CD14-positive monocyte (primary cell): ENCODE data around the gene TRABD2B. TPM values are rescaled to one million over a fixed set of nuclear protein-coding genes. Genes with fewer than 3 reads are reported as not detected.

Source experiments
- DNase-seq, 3 donors: peaks; one replicate each; pipeline ENCODE4 v3.0.0-alpha.2; 2011 to 2022
- H2AFZ ChIP-seq: 2 replicates; pipeline ENCODE4 v1.6.0; 2012; ENCODE audit warnings: mild to moderate bottlenecking, low read depth, low read length, inconsistent platforms; ENCODE audit not compliant: insufficient read depth, poor library complexity, severe bottlenecking
- H3K27ac ChIP-seq, 2 donors: 1 replicate in 1 of 2; 2 replicates in 1 of 2; pipeline ENCODE4 v1.5.1; 2012 to 2013; ENCODE audit warnings: low read length in 2 of 2, control low read depth in 1 of 2, inconsistent platforms in 1 of 2, low read depth in 1 of 2, mild to moderate bottlenecking in 1 of 2
- H3K27me3 ChIP-seq, 2 donors: one replicate each; pipeline versions ENCODE4 v1.6.0 to v1.6.1; 2011 to 2013; ENCODE audit warnings: low read length in 2 of 2; ENCODE audit not compliant: control insufficient read depth in 2 of 2, insufficient read depth in 2 of 2
- H3K36me3 ChIP-seq, 2 donors: replicated peaks in 1 of 2; 1 replicate in 1 of 2; 2 replicates in 1 of 2; pipeline versions ENCODE4 v1.5.1 to v1.6.1; 2012 to 2013; ENCODE audit warnings: low read length in 2 of 2, control low read depth in 1 of 2, inconsistent platforms in 1 of 2, mild to moderate bottlenecking in 1 of 2; ENCODE audit not compliant: insufficient read depth in 2 of 2, control insufficient read depth in 1 of 2
- H3K4me1 ChIP-seq, 2 donors: 1 replicate in 1 of 2; 2 replicates in 1 of 2; pipeline versions ENCODE4 v1.5.1 to v1.6.1; 2012 to 2013; ENCODE audit warnings: low read length in 2 of 2, control low read depth in 1 of 2, inconsistent platforms in 1 of 2, mild to moderate bottlenecking in 1 of 2, moderate library complexity in 1 of 2; ENCODE audit not compliant: insufficient read depth in 2 of 2, control insufficient read depth in 1 of 2
- H3K4me2 ChIP-seq: replicated peaks from 2 replicates; pipeline ENCODE3; 2012; ENCODE audit warnings: low read length, moderate library complexity, mild to moderate bottlenecking; ENCODE audit not compliant: poor library complexity, severe bottlenecking; ENCODE audit errors: extremely low read depth
- H3K4me3 ChIP-seq, 3 experiments: fragments of 200-600 bp in 1 of 3; sonication (generic) in 1 of 3; replicated peaks in 1 of 3; 1 replicate in 2 of 3; 2 replicates in 1 of 3; pipeline ENCODE4 v1.5.1; 2011 to 2013; ENCODE audit warnings: low read length in 3 of 3, mild to moderate bottlenecking in 3 of 3, control low read depth in 2 of 3, low read depth in 2 of 3, inconsistent platforms in 1 of 3, moderate library complexity in 1 of 3
- H3K79me2 ChIP-seq: 2 replicates; pipeline ENCODE4 v1.6.0; 2012; ENCODE audit warnings: mild to moderate bottlenecking, control low read depth, inconsistent platforms, low read length, moderate library complexity; ENCODE audit not compliant: insufficient read depth
- H3K9ac ChIP-seq: 2 replicates; pipeline ENCODE4 v1.6.0; 2017; ENCODE audit warnings: low read length, mild to moderate bottlenecking; ENCODE audit not compliant: insufficient read depth, poor library complexity, severe bottlenecking
- H3K9me3 ChIP-seq, 2 donors: replicated peaks in 1 of 2; 1 replicate in 1 of 2; 2 replicates in 1 of 2; pipeline versions ENCODE4 v1.5.1 to v1.6.1; 2012 to 2013; ENCODE audit warnings: low read length in 2 of 2, control low read depth in 1 of 2; ENCODE audit not compliant: control insufficient read depth in 1 of 2, insufficient read depth in 1 of 2
- H4K20me1 ChIP-seq: 2 replicates; pipeline ENCODE4 v1.6.0; 2012; ENCODE audit warnings: mild to moderate bottlenecking, low read length, control low read depth, moderate library complexity; ENCODE audit not compliant: insufficient read depth
- H3K27ac Mint-ChIP-seq, 7 donors: one replicate each; pipeline ENCODE4 v1.8.0; 2020; ENCODE audit warnings: mild to moderate bottlenecking in 7 of 7, mixed read lengths in 7 of 7, moderate library complexity in 6 of 7, inconsistent platforms in 2 of 7
- H3K27me3 Mint-ChIP-seq, 3 donors: one replicate each; pipeline ENCODE4 v1.8.0; 2021 to 2022; ENCODE audit warnings: low read depth in 3 of 3, mild to moderate bottlenecking in 3 of 3, mixed read lengths in 3 of 3, moderate library complexity in 3 of 3, inconsistent platforms in 1 of 3
- H3K36me3 Mint-ChIP-seq, 2 donors: one replicate each; pipeline ENCODE4 v1.8.0; 2020; ENCODE audit warnings: mixed read lengths in 2 of 2, inconsistent platforms in 1 of 2, mild to moderate bottlenecking in 1 of 2
- H3K4me1 Mint-ChIP-seq: one replicate; pipeline ENCODE4 v1.8.0; 2020; ENCODE audit warnings: mild to moderate bottlenecking, mixed read lengths
- H3K4me3 Mint-ChIP-seq, 2 donors: one replicate each; pipeline ENCODE4 v1.8.0; 2020; ENCODE audit warnings: mild to moderate bottlenecking in 2 of 2, mixed read lengths in 2 of 2, moderate library complexity in 1 of 2
- H3K9me3 Mint-ChIP-seq, 7 donors: one replicate each; pipeline ENCODE4 v1.8.0; 2020 to 2022; ENCODE audit warnings: mixed read lengths in 7 of 7, mild to moderate bottlenecking in 6 of 7, moderate library complexity in 6 of 7, inconsistent platforms in 2 of 7
- CTCF ChIP-seq: fragments of 200-600 bp; IDR thresholded peaks from one replicate; pipeline ENCODE4 v1.8.0; 2022; ENCODE audit warnings: antibody characterized with exemption, mild to moderate bottlenecking
- WGBS: methylation state at CpG from one replicate; pipeline ENCODE4 v1.1.5; 2013; ENCODE audit warnings: missing lambda C conversion rate; ENCODE audit not compliant: insufficient coverage; 5-methylcytosine and 5-hydroxymethylcytosine counted together
- intact Hi-C, 2 donors: fragments of 100-400 bp; cut with micrococcal nuclease; formaldehyde crosslinking; loops; one replicate each; pipeline versions ENCODE4 v1.15.0 to v1.15.1; 2023
- polyA plus RNA-seq, 3 donors: library from polyadenylated mRNA; depleted of rRNA in 1 of 3; unstranded in 2 of 3; stranded (reverse) in 1 of 3; fragments of 300-500 nt in 2 of 3; fragments of >200 nt in 1 of 3; fragmentation: Illumina TruSeq in 2 of 3; gene quantifications; 1 replicate in 2 of 3; 2 replicates in 1 of 3; pipeline ENCODE4 v1.2.3, GENCODE V29; 2012 to 2021

TRABD2B gene
- polyA plus RNA-seq, 3 donors: not detected

GRCh38 chr1:48036710-48037355, 39.6 kb upstream of the TRABD2B start:
- H4K20me1 ChIP-seq: no peaks in the 10 kb centered on the region
- no peaks in the 10 kb centered on the region for H3K36me3 ChIP-seq
- H3K4me3 ChIP-seq: no peak overlapping the region
- peaks cover 5 to 12% (median 12%) of the 10 kb centered on the region in 3 donors for H3K27me3 Mint-ChIP-seq
- H3K27ac Mint-ChIP-seq: no peak overlapping the region
- no peak for DNase-seq
- no peak overlapping the region for H2AFZ ChIP-seq
- no peak overlapping the region for H3K4me3 Mint-ChIP-seq
- H3K9ac ChIP-seq: no peak overlapping the region
- H3K27ac ChIP-seq: no peak overlapping the region
- H3K4me2 ChIP-seq: no peak overlapping the region
- H3K27me3 ChIP-seq: no peaks in the 10 kb centered on the region
- no peaks in the 10 kb centered on the region for H3K36me3 Mint-ChIP-seq
- intact Hi-C loops: no loop called here
- WGBS: 100% methylated on average over 2 of the region's 3 CpGs
- TF ChIP-seq CTCF: no peak
- H3K9me3 Mint-ChIP-seq: peaks cover 0 to 9% (median 0%) of the 10 kb centered on the region in 7 donors
- no peaks in the 10 kb centered on the region for H3K4me1 ChIP-seq
- no peaks in the 10 kb centered on the region for H3K79me2 ChIP-seq
- H3K4me1 Mint-ChIP-seq: no peaks in the 10 kb centered on the region
- H3K9me3 ChIP-seq: no peaks in the 10 kb centered on the region

- Histone ChIP-seq H4K20me1 (no peaks in the 10 kb centered on the region), H2AFZ (no peak overlapping the region), H3K27ac (no peak overlapping the region), H3K4me3 (no peak overlapping the region), H3K4me1 (no peaks in the 10 kb centered on the region), H3K27me3 (no peaks in the 10 kb centered on the region), H3K9me3 (no peaks in the 10 kb centered on the region), H3K4me2 (no peak overlapping the region), H3K79me2 (no peaks in the 10 kb centered on the region), H3K36me3 (no peaks in the 10 kb centered on the region), H3K9ac (no peak overlapping the region)
- no peak for DNase-seq
- Mint-ChIP-seq H3K9me3 (peaks cover 0 to 9% (median 0%) of the 10 kb centered on the region in 7 donors), H3K4me3 (peak overlapping the region in 1 of 2 donors; percentile 6), H3K4me1 (no peaks in the 10 kb centered on the region), H3K27me3 (peaks cover 4 to 12% (median 8%) of the 10 kb centered on the region in 3 donors), H3K36me3 (no peaks in the 10 kb centered on the region), H3K27ac (no peak overlapping the region)
- no peak for TF ChIP-seq CTCF
- intact Hi-C loops: no loop called here
Measured at GRCh38 chr1:48035371-48036141, 38.4 kb upstream of the TRABD2B start.
